Purkinje cell (primary cell): Measurements from ENCODE around the gene LRRN3. TPM values are rescaled to one million over a fixed set of nuclear protein-coding genes. Genes with fewer than 3 reads are reported as not detected.

Experiments used
- polyA plus RNA-seq: library from polyadenylated mRNA; unstranded; fragments of >200 nt; fragmentation: Nextera tagmentation; gene quantifications from 2 replicates; pipeline ENCODE4 v1.2.1, GENCODE V29; 2014

Gene LRRN3
- 430 and 457 TPM in 2 replicates for polyA plus RNA-seq

DNA sequence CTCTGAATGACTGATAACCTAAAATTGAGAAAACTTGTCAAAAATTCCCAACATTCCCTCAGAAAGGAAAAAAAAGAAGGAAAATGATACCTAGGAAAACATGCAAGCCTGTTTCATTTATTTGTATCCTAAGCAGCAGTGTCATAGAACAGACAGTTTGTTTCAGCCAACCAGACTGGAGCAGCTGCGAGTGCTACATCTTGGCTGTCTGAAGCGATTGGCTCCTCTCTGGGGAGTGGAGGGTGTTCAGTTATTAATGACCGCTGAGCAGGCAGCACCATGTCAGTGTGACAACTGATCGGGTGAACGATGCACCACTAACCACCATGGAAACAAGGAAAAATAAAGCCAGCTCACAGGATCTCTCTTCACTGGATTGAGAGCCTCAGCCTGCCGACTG lies at the start of gene LRRN3:
Gene LRRN3, plus strand, starts transcription at position 282 of the 400 bp plus-strand sequence. CDS start 31,646 bp downstream, outside the sequence.

